Liver (tissue), 9 donors: Measurements from ENCODE around the gene CIDEA. TPM values are rescaled to one million over a fixed set of nuclear protein-coding genes. Genes with fewer than 3 reads are reported as not detected.
A peak's percentile ranks its signal among the peaks of the same experiment; 100 is the strongest.

ENCODE experiments used
- DNase-seq: peaks from one replicate; pipeline ENCODE4 v3.0.0-alpha.2; 2017; ENCODE audit warnings: low spot score
- H3K27ac ChIP-seq, 2 donors: one replicate each; pipeline ENCODE4 v1.7.0; 2013; ENCODE audit warnings: inconsistent platforms in 2 of 2, low read length in 2 of 2, control low read depth in 1 of 2, low read depth in 1 of 2, mild to moderate bottlenecking in 1 of 2
- H3K27me3 ChIP-seq, 4 donors: one replicate each; pipeline versions ENCODE4 v1.6.1 to v1.7.0; 2013; ENCODE audit warnings: low read length in 3 of 4, inconsistent platforms in 1 of 4, mild to moderate bottlenecking in 1 of 4, moderate library complexity in 1 of 4; ENCODE audit not compliant: control insufficient read depth in 4 of 4, insufficient read depth in 4 of 4
- H3K36me3 ChIP-seq, 4 donors: one replicate each; pipeline versions ENCODE4 v1.6.1 to v1.7.0; 2013; ENCODE audit warnings: low read length in 3 of 4, mild to moderate bottlenecking in 3 of 4, low read depth in 1 of 4, moderate library complexity in 1 of 4; ENCODE audit not compliant: control insufficient read depth in 4 of 4, insufficient read depth in 3 of 4
- H3K4me1 ChIP-seq, 4 donors: one replicate each; pipeline versions ENCODE4 v1.6.1 to v1.7.0; 2013; ENCODE audit warnings: low read length in 3 of 4, mild to moderate bottlenecking in 3 of 4, moderate library complexity in 1 of 4; ENCODE audit not compliant: control insufficient read depth in 4 of 4, insufficient read depth in 4 of 4
- H3K4me3 ChIP-seq, 3 donors: one replicate each; pipeline versions ENCODE4 v1.6.1 to v1.7.0; 2013; ENCODE audit warnings: low read length in 3 of 3, control low read depth in 1 of 3, low read depth in 1 of 3, mild to moderate bottlenecking in 1 of 3
- H3K9ac ChIP-seq, 2 donors: one replicate each; pipeline ENCODE4 v1.7.0; 2013; ENCODE audit warnings: low read length in 2 of 2, mild to moderate bottlenecking in 2 of 2, moderate library complexity in 2 of 2, control low read depth in 1 of 2, low read depth in 1 of 2
- H3K9me3 ChIP-seq, 4 donors: one replicate each; pipeline versions ENCODE4 v1.6.1 to v1.7.0; 2013; ENCODE audit warnings: low read length in 3 of 4; ENCODE audit not compliant: control insufficient read depth in 4 of 4
- EGR1 ChIP-seq, 2 donors: IDR thresholded peaks; 2 replicates each; pipeline ENCODE4 v1.6.1; 2016 to 2018; ENCODE audit warnings: antibody characterized with exemption in 2 of 2, low read depth in 2 of 2
- FOXA1 ChIP-seq: IDR thresholded peaks from 2 replicates; pipeline ENCODE4 v1.6.1; 2016; ENCODE audit warnings: antibody characterized with exemption
- GABPA ChIP-seq, 2 donors: IDR thresholded peaks in 1 of 2; conservative IDR thresholded peaks in 1 of 2; 2 replicates each; pipeline ENCODE4 v1.6.1; 2016; ENCODE audit warnings: antibody characterized with exemption in 2 of 2, mild to moderate bottlenecking in 1 of 2, moderate library complexity in 1 of 2
- NR2F2 ChIP-seq: IDR thresholded peaks from 2 replicates; pipeline ENCODE4 v1.6.1; 2016; ENCODE audit warnings: antibody characterized with exemption
- RAD21 ChIP-seq, 2 donors: IDR thresholded peaks; 2 replicates each; pipeline ENCODE4 v1.6.1; 2016; ENCODE audit warnings: antibody characterized with exemption in 2 of 2, mild to moderate bottlenecking in 2 of 2
- SP1 ChIP-seq: IDR thresholded peaks from 2 replicates; pipeline ENCODE4 v1.6.1; 2018; ENCODE audit warnings: antibody characterized with exemption, mild to moderate bottlenecking
- TAF1 ChIP-seq: conservative IDR thresholded peaks from 2 replicates; pipeline ENCODE4 v1.6.1; 2016; ENCODE audit warnings: antibody characterized with exemption, mild to moderate bottlenecking
- YY1 ChIP-seq: IDR thresholded peaks from 2 replicates; pipeline ENCODE4 v1.6.1; 2016; ENCODE audit warnings: antibody characterized with exemption, mild to moderate bottlenecking
- WGBS: extraction: QIAGEN DNeasy Blood & Tissue Kit; methylation state at CpG from one replicate; pipeline ENCODE4 v1.1.7; 2013; 5-methylcytosine and 5-hydroxymethylcytosine counted together
- polyA plus RNA-seq, 2 donors: library from polyadenylated mRNA; stranded (reverse) in 1 of 2; unstranded in 1 of 2; fragments of 200-250 nt in 1 of 2; fragments of >200 nt in 1 of 2; fragmentation: Nextera tagmentation in 1 of 2; extraction: Ambion mirVana in 1 of 2; gene quantifications; one replicate each; pipeline versions ENCODE4 v1.2.1 to v1.2.3, GENCODE V29; 2013 to 2015
- total RNA-seq, 2 donors: library from RNA; depleted of rRNA; stranded (reverse); fragments of >200 nt; gene quantifications; one replicate each; pipeline ENCODE4 v1.2.3, GENCODE V29; 2014
- TF ChIP-seq, protein P1 (sequence below): IDR thresholded peaks from 2 replicates; pipeline ENCODE4 v1.6.1; 2016; ENCODE audit warnings: antibody characterized with exemption
- TF ChIP-seq, protein P2 (sequence below): IDR thresholded peaks from 2 replicates; pipeline ENCODE4 v1.6.1; 2016; ENCODE audit warnings: antibody characterized with exemption
- TF ChIP-seq, protein P3 (sequence below): fragments of 150-350 bp; IDR thresholded peaks from 2 replicates; pipeline ENCODE4 v1.5.1; 2017; ENCODE audit warnings: improper control_type of control experiment, low read depth, low read length; ENCODE audit not compliant: missing input control
- TF ChIP-seq, protein P4 (sequence below): IDR thresholded peaks from 2 replicates; pipeline ENCODE4 v1.6.1; 2016; ENCODE audit warnings: antibody characterized with exemption
- TF ChIP-seq, protein P5 (sequence below): IDR thresholded peaks from 2 replicates; pipeline ENCODE4 v1.6.1; 2016; ENCODE audit warnings: antibody characterized with exemption, mild to moderate bottlenecking
- donor health status: healthy.
- donor health status: healthy.
- donor health status: healthy.
- donor health status: healthy.
- donor health status: healthy.

Gene CIDEA
- total and polyA plus RNA-seq, 4 donors = not detected

DNA sequence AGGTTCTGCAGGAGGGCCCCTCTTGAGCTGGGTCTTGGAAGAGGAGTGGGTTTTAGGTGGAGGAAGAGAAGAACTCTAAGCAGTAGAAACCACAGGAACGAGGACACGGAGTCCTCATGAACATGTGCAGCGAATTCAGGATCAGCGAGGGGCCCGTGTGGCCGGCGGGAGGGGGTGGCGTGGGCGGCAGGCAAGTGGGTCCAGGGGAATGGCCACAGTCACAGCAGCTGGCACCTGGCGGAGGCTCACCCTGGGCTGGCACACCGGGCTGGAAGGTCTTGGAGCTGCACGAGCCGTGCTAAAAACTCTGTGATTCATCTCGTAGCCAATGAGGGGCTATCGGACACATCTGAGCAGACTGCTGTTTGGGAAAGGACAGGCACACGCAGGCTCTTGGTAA is 18.0 kb upstream of the CIDEA start:
- no peak overlapping the region for H3K27ac ChIP-seq
- WGBS = 97% methylated on average over 16 of the region's 16 CpGs
- TF ChIP-seq NR2F2 (no peak), TAF1 (no peak), SP1 (no peak), EGR1 (IDR thresholded peaks at IDR 0.05; ENCODE audit: low read depth in 2 of 2) (no peak), RAD21 (IDR thresholded peaks at IDR 0.05) (no peak), FOXA1 (no peak), GABPA (IDR thresholded peaks at IDR 0.05 in 1 of 2, conservative IDR thresholded peaks at IDR 0.05 in 1 of 2) (no peak), YY1 (no peak)
- TF ChIP-seq, protein P1, sequence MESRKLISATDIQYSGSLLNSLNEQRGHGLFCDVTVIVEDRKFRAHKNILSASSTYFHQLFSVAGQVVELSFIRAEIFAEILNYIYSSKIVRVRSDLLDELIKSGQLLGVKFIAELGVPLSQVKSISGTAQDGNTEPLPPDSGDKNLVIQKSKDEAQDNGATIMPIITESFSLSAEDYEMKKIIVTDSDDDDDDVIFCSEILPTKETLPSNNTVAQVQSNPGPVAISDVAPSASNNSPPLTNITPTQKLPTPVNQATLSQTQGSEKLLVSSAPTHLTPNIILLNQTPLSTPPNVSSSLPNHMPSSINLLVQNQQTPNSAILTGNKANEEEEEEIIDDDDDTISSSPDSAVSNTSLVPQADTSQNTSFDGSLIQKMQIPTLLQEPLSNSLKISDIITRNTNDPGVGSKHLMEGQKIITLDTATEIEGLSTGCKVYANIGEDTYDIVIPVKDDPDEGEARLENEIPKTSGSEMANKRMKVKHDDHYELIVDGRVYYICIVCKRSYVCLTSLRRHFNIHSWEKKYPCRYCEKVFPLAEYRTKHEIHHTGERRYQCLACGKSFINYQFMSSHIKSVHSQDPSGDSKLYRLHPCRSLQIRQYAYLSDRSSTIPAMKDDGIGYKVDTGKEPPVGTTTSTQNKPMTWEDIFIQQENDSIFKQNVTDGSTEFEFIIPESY = no peak
- TF ChIP-seq, protein P2, sequence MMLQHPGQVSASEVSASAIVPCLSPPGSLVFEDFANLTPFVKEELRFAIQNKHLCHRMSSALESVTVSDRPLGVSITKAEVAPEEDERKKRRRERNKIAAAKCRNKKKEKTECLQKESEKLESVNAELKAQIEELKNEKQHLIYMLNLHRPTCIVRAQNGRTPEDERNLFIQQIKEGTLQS = no peak
- TF ChIP-seq, protein P3, sequence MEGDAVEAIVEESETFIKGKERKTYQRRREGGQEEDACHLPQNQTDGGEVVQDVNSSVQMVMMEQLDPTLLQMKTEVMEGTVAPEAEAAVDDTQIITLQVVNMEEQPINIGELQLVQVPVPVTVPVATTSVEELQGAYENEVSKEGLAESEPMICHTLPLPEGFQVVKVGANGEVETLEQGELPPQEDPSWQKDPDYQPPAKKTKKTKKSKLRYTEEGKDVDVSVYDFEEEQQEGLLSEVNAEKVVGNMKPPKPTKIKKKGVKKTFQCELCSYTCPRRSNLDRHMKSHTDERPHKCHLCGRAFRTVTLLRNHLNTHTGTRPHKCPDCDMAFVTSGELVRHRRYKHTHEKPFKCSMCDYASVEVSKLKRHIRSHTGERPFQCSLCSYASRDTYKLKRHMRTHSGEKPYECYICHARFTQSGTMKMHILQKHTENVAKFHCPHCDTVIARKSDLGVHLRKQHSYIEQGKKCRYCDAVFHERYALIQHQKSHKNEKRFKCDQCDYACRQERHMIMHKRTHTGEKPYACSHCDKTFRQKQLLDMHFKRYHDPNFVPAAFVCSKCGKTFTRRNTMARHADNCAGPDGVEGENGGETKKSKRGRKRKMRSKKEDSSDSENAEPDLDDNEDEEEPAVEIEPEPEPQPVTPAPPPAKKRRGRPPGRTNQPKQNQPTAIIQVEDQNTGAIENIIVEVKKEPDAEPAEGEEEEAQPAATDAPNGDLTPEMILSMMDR = no peak
- TF ChIP-seq, protein P4, sequence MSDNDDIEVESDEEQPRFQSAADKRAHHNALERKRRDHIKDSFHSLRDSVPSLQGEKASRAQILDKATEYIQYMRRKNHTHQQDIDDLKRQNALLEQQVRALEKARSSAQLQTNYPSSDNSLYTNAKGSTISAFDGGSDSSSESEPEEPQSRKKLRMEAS = no peak
- TF ChIP-seq, protein P5, sequence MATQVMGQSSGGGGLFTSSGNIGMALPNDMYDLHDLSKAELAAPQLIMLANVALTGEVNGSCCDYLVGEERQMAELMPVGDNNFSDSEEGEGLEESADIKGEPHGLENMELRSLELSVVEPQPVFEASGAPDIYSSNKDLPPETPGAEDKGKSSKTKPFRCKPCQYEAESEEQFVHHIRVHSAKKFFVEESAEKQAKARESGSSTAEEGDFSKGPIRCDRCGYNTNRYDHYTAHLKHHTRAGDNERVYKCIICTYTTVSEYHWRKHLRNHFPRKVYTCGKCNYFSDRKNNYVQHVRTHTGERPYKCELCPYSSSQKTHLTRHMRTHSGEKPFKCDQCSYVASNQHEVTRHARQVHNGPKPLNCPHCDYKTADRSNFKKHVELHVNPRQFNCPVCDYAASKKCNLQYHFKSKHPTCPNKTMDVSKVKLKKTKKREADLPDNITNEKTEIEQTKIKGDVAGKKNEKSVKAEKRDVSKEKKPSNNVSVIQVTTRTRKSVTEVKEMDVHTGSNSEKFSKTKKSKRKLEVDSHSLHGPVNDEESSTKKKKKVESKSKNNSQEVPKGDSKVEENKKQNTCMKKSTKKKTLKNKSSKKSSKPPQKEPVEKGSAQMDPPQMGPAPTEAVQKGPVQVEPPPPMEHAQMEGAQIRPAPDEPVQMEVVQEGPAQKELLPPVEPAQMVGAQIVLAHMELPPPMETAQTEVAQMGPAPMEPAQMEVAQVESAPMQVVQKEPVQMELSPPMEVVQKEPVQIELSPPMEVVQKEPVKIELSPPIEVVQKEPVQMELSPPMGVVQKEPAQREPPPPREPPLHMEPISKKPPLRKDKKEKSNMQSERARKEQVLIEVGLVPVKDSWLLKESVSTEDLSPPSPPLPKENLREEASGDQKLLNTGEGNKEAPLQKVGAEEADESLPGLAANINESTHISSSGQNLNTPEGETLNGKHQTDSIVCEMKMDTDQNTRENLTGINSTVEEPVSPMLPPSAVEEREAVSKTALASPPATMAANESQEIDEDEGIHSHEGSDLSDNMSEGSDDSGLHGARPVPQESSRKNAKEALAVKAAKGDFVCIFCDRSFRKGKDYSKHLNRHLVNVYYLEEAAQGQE = no peak
- DNase-seq = no peak
- H3K4me1 ChIP-seq = peaks cover 0 to 6% (median 1%) of the 10 kb centered on the region in 4 donors
- H3K27me3 ChIP-seq = no peaks in the 10 kb centered on the region
- H3K9me3 ChIP-seq = no peaks in the 10 kb centered on the region
- H3K4me3 ChIP-seq = no peak overlapping the region
- H3K9ac ChIP-seq = no peak overlapping the region
- H3K36me3 ChIP-seq = no peaks in the 10 kb centered on the region

DNA sequence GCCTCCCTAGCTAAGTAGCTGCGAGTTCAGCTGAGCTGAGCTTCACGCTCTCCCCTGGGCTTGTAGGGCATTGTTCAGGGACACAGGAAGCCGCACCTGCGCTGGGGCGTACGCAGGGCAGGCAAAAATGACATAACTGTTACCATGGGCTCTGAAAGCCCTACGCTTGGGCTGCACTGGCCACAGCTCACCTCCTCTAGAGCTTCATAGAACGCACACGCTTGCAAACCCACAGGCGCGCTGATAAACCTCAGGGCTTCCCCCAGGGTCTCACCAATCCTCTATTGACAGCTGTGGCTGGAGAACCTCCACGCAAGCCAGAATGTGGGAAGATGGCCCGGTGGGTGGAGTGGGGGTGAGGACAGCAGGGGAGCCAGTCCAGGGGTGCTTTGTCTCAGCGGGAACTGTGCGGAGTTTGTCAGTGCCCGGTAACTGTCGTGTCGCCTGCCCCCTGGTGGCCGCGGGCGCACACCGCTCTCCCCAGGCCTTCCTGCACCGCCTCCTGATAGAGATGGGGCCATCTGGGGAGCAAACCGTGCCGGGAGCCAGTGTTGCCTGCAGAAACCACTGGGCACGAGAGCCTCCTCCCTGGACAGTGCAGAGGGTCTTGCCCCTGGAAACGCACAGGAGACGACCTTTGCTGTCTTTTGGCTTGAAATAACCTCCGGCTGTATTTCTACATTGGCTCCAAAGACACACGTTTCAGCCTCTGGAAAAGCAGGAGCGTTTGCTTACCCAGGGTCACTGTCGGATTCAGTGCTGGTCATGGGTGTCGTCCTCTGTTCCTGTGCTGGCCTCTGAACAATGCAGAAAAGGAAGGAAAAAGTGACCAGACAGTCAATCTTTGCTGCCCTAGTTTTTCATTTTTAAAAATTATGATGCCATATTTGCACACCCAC is 17.0 kb upstream of the CIDEA start:
- peaks cover 0 to 6% (median 1%) of the 10 kb centered on the region in 4 donors for H3K4me1 ChIP-seq
- H3K9me3 ChIP-seq = no peaks in the 10 kb centered on the region
- H3K4me3 ChIP-seq = no peak overlapping the region
- no peak overlapping the region for H3K27ac ChIP-seq
- H3K9ac ChIP-seq = no peak overlapping the region
- peak; percentile 86 for DNase-seq
- H3K27me3 ChIP-seq = no peaks in the 10 kb centered on the region
- H3K36me3 ChIP-seq = no peaks in the 10 kb centered on the region
- WGBS = 33% methylated on average over 33 of the region's 33 CpGs
- TF ChIP-seq, protein P3 = peak; percentile 90
- peak; percentile 77 to 86 for TF ChIP-seq RAD21 (IDR thresholded peaks at IDR 0.05)
- no peak for TF ChIP-seq TAF1
